ENCODE results near the gene PITRM1.

- TF ChIP-seq, protein P1, sequence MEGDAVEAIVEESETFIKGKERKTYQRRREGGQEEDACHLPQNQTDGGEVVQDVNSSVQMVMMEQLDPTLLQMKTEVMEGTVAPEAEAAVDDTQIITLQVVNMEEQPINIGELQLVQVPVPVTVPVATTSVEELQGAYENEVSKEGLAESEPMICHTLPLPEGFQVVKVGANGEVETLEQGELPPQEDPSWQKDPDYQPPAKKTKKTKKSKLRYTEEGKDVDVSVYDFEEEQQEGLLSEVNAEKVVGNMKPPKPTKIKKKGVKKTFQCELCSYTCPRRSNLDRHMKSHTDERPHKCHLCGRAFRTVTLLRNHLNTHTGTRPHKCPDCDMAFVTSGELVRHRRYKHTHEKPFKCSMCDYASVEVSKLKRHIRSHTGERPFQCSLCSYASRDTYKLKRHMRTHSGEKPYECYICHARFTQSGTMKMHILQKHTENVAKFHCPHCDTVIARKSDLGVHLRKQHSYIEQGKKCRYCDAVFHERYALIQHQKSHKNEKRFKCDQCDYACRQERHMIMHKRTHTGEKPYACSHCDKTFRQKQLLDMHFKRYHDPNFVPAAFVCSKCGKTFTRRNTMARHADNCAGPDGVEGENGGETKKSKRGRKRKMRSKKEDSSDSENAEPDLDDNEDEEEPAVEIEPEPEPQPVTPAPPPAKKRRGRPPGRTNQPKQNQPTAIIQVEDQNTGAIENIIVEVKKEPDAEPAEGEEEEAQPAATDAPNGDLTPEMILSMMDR (IDR thresholded peaks at IDR 0.05): no peak
- no peak for TF ChIP-seq EP300 (IDR thresholded peaks at IDR 0.05)
Measured at GRCh38 chr10:3150961-3151360, 21.6 kb downstream of the PITRM1 start.
